Endothelial cell of umbilical vein (primary cell): ENCODE measurements around the gene CNN2. TPM values are rescaled to one million over a fixed set of nuclear protein-coding genes. Genes with fewer than 3 reads are reported as not detected.

Experiments
- BruUV-seq: library from RNA; stranded (reverse); fragments of 400-500 nt; replicated peaks from 2 replicates; lab custom pipeline; 2021; lab: Mats Ljungman, UMichigan
- CTCF ChIA-PET: fragments of 300-600, 350-600 bp; sonication (Branson Sonifier 250); formaldehyde crosslinking; loops from one replicate; lab custom pipeline; 2021; ENCODE audit warnings: antibody characterized with exemption, inconsistent platforms; lab: Charles Lee
- POLR2A ChIA-PET: fragments of 300-600, 350-600 bp; sonication (Branson Sonifier 250); formaldehyde crosslinking; loops from one replicate; lab custom pipeline; 2021; ENCODE audit warnings: antibody characterized with exemption, inconsistent platforms; lab: Charles Lee
- DNase-seq: peaks from one replicate; pipeline ENCODE4 v3.0.0-alpha.2; 2011; ENCODE audit warnings: low read depth, low spot score
- FAIRE-seq: peaks from 2 replicates; lab custom pipeline; 2011; peaks lifted over from hg19 to GRCh38; lab: Jason Lieb, UNC
- H2AFZ ChIP-seq: 2 replicates; pipeline ENCODE4 v1.6.0; 2012; ENCODE audit warnings: low read depth, low read length, control low read depth, inconsistent platforms
- H3K27ac ChIP-seq: 2 replicates; pipeline ENCODE4 v1.5.1; 2011; ENCODE audit warnings: low read depth, mild to moderate bottlenecking, control low read depth, low read length, moderate library complexity; ENCODE audit not compliant: insufficient read depth
- H3K27me3 ChIP-seq, 2 experiments: 2 replicates each; pipeline versions ENCODE4 v1.6.0 to v1.6.1; 2011; ENCODE audit warnings: low read length in 2 of 2, mixed read lengths in 1 of 2; ENCODE audit not compliant: control insufficient read depth in 2 of 2, insufficient read depth in 2 of 2
- H3K36me3 ChIP-seq, 2 experiments: 2 replicates in 1 of 2; 3 replicates in 1 of 2; pipeline ENCODE4 v1.5.1; 2011; ENCODE audit warnings: low read length in 2 of 2, mild to moderate bottlenecking in 1 of 2, moderate library complexity in 1 of 2; ENCODE audit not compliant: control insufficient read depth in 2 of 2, insufficient read depth in 2 of 2; ENCODE audit errors: extremely low read depth in 1 of 2
- H3K4me1 ChIP-seq: 3 replicates; pipeline ENCODE4 v1.5.1; 2011; ENCODE audit warnings: mild to moderate bottlenecking, low read length; ENCODE audit not compliant: control insufficient read depth, insufficient read depth; ENCODE audit errors: extremely low read depth
- H3K4me2 ChIP-seq: 2 replicates; pipeline ENCODE4 v1.6.1; 2011; ENCODE audit warnings: low read length, control low read depth, mixed read lengths; ENCODE audit not compliant: insufficient read depth
- H3K4me3 ChIP-seq, 3 experiments: fragments of 200-600 bp in 1 of 3; sonication (generic), shearing (Covaris generic) in 1 of 3; replicated peaks in 1 of 3; 2 replicates each; pipeline ENCODE4 v1.5.1; 2011 to 2016; ENCODE audit warnings: control low read depth in 3 of 3, low read length in 3 of 3, mild to moderate bottlenecking in 2 of 3, inconsistent platforms in 1 of 3, low read depth in 1 of 3, moderate library complexity in 1 of 3; ENCODE audit not compliant: insufficient read depth in 1 of 3
- H3K79me2 ChIP-seq: 2 replicates; pipeline ENCODE4 v1.6.0; 2012; ENCODE audit warnings: low read length, inconsistent platforms; ENCODE audit not compliant: control insufficient read depth, insufficient read depth
- H3K9ac ChIP-seq: replicated peaks from 2 replicates; pipeline ENCODE3; 2011; ENCODE audit warnings: low read length, control low read depth; ENCODE audit not compliant: insufficient read depth; ENCODE audit errors: extremely low read depth
- H3K9me1 ChIP-seq: replicated peaks from 3 replicates; pipeline ENCODE4 v1.6.0; 2011; ENCODE audit warnings: mild to moderate bottlenecking, low read length; ENCODE audit not compliant: control insufficient read depth, insufficient read depth; ENCODE audit errors: extremely low read depth
- H3K9me3 ChIP-seq: replicated peaks from 2 replicates; pipeline ENCODE4 v1.5.1; 2012; ENCODE audit warnings: low read length, inconsistent platforms; ENCODE audit not compliant: control insufficient read depth, insufficient read depth
- H4K20me1 ChIP-seq: replicated peaks from 2 replicates; pipeline ENCODE3; 2011; ENCODE audit warnings: mild to moderate bottlenecking, low read length; ENCODE audit not compliant: control insufficient read depth, insufficient read depth; ENCODE audit errors: extremely low read depth
- CTCF ChIP-seq, 2 donors: IDR thresholded peaks; 1 replicate in 1 of 2; 2 replicates in 1 of 2; pipeline ENCODE4 v1.5.1; 2011; ENCODE audit warnings: low read length in 2 of 2, mild to moderate bottlenecking in 2 of 2, moderate library complexity in 2 of 2, control low read depth in 1 of 2, inconsistent platforms in 1 of 2, low read depth in 1 of 2; ENCODE audit not compliant: insufficient read depth in 1 of 2; ENCODE audit errors: extremely low read depth in 1 of 2
- FOS ChIP-seq: IDR thresholded peaks from 2 replicates; pipeline ENCODE4 v1.6.1; 2011; ENCODE audit warnings: mild to moderate bottlenecking, low read length, moderate library complexity, borderline replicate concordance; ENCODE audit not compliant: insufficient read depth
- POLR2AphosphoS5 ChIP-seq: IDR thresholded peaks from 2 replicates; pipeline ENCODE4 v1.6.1; 2012; ENCODE audit warnings: low read depth, mild to moderate bottlenecking, control low read depth, low read length, moderate library complexity; ENCODE audit not compliant: insufficient read depth
- dilution Hi-C: fragments of 300-500 bp; cut with MboI; formaldehyde crosslinking; loops from one replicate; pipeline ENCODE4 v1.15.0; 2019; ENCODE audit warnings: low sequenced_read_pairs; ENCODE audit not compliant: extremely low pct_ligation_motif_present
- intact Hi-C: fragments of 100-400 bp; cut with micrococcal nuclease; formaldehyde crosslinking; loops from one replicate; pipeline ENCODE4 v1.10.0; 2022
- polyA plus RNA-seq, 4 experiments: library from polyadenylated mRNA; depleted of rRNA in 3 of 4; stranded (reverse) in 3 of 4; unstranded in 1 of 4; fragments of >200 nt; gene quantifications; 2 replicates each; pipeline versions ENCODE4 v1.2.1 to v1.2.3, GENCODE V29; 2011 to 2012; ENCODE audit warnings: missing spikeins in 1 of 4
- total RNA-seq: library from RNA; stranded (reverse); gene quantifications from 2 replicates; pipeline ENCODE4 v1.2.3, GENCODE V29; 2021

CNN2 gene
- total and polyA plus RNA-seq, 2 donors (not counting 3 experiments of a cell fraction or from before 2014, with no cell fraction given): 207 to 286 TPM

DNA sequence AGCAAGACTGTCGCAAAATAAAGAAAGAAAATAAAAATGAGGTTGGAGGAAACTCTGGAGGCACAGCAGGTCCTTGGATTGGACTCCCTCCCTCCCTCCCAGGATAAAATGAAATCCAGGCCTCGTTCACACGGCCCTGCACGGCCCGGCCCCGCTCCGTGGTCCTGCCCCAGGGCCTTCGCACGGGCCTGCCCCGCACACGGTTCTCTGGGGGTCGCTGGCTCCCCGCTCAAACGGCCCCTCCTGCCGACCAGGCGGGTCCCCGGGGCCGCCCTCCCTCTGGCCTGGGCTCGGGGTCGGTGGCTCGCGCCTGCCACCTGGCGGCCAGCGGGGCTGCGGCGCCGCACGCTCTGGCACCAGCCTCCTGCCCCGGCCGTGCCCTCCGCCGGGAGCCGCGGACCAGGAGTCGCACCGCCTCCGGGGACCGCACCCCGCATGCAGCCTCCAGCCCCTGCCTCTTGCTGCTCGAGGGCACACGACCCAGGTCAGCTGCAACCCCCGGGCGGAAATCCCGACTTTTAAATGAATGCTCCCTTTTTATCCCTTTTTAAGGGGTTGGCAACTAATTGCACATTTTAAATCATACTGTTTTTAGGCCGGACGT is 43.7 kb upstream of the CNN2 start:
- H3K4me1 ChIP-seq: peaks cover 11% of the 10 kb centered on the region
- no peaks in the 10 kb centered on the region for H3K9me3 ChIP-seq
- H3K36me3 ChIP-seq: peaks cover 0 to 6% of the 10 kb centered on the region in 2 experiments
- H3K79me2 ChIP-seq: peaks cover 9% of the 10 kb centered on the region
- BruUV-seq: no TSS peak
- intact Hi-C loops (loop anchor here (1.0 to 2.0 kb wide), 4 partner anchors 57 to 212 kb away; no protein-coding TSS in a partner anchor), dilution Hi-C loops (no loop called here)
- CTCF ChIA-PET: interaction anchor here (0.8 to 2.1 kb wide), 5 partner anchors 42 to 213 kb away, joined by 3 to 29 read pairs (median 5); no protein-coding TSS in a partner anchor
- H2AFZ ChIP-seq: peak overlapping the region; percentile 88
- no peak overlapping the region for H3K27ac ChIP-seq
- H3K9ac ChIP-seq: no peak overlapping the region
- H3K9me1 ChIP-seq: no peaks in the 10 kb centered on the region
- peak; percentile 73 for FAIRE-seq
- peak overlapping the region in 1 of 3 experiments; percentile 20 for H3K4me3 ChIP-seq
- peak; percentile 53 for DNase-seq
- POLR2A ChIA-PET: no interaction called here
- H4K20me1 ChIP-seq: no peaks in the 10 kb centered on the region
- peak overlapping the region; percentile 44 for H3K4me2 ChIP-seq
- H3K27me3 ChIP-seq: no peaks in the 10 kb centered on the region
- peak; percentile 71 to 98 for TF ChIP-seq CTCF (IDR thresholded peaks at IDR 0.05; ENCODE audit: extremely low read depth in 1 of 2, insufficient read depth in 1 of 2, low read depth in 1 of 2, low read length in 2 of 2)
- no peak for TF ChIP-seq POLR2AphosphoS5
- no peak for TF ChIP-seq FOS
